Neural cell (in vitro differentiated cells): ENCODE measurements around the gene MICAL2.

Experiments
- TF ChIP-seq, protein P1 (sequence below): fragments of 450-650 bp; IDR thresholded peaks from 2 replicates; pipeline ENCODE4 v1.5.1; 2014; ENCODE audit warnings: antibody characterized with exemption, mild to moderate bottlenecking, moderate library complexity; ENCODE audit not compliant: poor library complexity, severe bottlenecking
- TF ChIP-seq, protein P2 (sequence below): IDR thresholded peaks from 2 replicates; pipeline ENCODE4 v1.6.1; 2012; ENCODE audit warnings: borderline replicate concordance

DNA sequence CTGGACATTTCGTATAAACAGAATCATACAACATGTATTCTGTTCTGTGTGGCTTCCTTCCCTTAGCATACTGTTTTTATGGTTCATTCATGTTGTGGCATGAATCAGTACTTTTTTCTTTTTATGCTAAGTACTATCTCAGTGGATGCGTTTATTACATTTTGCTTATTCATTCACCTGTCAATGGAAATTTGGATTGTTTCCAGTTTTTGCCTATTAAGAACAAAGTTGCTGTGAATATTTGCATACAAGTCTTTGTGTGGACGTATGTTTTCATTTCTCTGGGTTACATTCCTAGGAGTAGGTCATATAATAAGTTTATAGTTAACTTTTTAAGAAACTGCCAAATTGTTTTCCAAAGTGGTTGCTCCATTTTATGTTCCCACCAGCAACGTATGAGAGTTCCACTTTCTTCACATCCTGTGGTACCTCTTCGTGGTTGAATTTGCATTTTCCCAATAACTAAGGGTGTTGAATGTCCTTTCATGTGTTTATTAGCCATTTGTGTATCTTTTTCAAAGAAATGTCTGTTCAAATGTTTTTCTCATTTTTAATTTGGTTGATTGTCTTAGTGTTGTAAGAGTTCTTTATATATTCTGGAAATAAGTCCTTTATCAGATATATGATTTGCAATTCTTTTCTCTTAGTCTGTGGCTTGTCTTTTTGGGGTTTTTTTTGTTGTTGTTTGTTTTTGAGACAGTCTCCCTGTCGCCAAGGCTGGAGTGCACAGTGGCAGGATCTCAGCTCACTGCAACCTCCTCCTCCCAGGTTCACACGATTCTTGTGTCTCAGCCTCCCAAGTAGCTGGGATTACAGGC lies 46.0 kb upstream of the MICAL2 start:
- TF ChIP-seq, protein P1, sequence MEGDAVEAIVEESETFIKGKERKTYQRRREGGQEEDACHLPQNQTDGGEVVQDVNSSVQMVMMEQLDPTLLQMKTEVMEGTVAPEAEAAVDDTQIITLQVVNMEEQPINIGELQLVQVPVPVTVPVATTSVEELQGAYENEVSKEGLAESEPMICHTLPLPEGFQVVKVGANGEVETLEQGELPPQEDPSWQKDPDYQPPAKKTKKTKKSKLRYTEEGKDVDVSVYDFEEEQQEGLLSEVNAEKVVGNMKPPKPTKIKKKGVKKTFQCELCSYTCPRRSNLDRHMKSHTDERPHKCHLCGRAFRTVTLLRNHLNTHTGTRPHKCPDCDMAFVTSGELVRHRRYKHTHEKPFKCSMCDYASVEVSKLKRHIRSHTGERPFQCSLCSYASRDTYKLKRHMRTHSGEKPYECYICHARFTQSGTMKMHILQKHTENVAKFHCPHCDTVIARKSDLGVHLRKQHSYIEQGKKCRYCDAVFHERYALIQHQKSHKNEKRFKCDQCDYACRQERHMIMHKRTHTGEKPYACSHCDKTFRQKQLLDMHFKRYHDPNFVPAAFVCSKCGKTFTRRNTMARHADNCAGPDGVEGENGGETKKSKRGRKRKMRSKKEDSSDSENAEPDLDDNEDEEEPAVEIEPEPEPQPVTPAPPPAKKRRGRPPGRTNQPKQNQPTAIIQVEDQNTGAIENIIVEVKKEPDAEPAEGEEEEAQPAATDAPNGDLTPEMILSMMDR, result no peak
- TF ChIP-seq, protein P2, sequence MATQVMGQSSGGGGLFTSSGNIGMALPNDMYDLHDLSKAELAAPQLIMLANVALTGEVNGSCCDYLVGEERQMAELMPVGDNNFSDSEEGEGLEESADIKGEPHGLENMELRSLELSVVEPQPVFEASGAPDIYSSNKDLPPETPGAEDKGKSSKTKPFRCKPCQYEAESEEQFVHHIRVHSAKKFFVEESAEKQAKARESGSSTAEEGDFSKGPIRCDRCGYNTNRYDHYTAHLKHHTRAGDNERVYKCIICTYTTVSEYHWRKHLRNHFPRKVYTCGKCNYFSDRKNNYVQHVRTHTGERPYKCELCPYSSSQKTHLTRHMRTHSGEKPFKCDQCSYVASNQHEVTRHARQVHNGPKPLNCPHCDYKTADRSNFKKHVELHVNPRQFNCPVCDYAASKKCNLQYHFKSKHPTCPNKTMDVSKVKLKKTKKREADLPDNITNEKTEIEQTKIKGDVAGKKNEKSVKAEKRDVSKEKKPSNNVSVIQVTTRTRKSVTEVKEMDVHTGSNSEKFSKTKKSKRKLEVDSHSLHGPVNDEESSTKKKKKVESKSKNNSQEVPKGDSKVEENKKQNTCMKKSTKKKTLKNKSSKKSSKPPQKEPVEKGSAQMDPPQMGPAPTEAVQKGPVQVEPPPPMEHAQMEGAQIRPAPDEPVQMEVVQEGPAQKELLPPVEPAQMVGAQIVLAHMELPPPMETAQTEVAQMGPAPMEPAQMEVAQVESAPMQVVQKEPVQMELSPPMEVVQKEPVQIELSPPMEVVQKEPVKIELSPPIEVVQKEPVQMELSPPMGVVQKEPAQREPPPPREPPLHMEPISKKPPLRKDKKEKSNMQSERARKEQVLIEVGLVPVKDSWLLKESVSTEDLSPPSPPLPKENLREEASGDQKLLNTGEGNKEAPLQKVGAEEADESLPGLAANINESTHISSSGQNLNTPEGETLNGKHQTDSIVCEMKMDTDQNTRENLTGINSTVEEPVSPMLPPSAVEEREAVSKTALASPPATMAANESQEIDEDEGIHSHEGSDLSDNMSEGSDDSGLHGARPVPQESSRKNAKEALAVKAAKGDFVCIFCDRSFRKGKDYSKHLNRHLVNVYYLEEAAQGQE, result no peak
